Hematopoietic multipotent progenitor cell treated with erythropoietin and hydrocortisone succinate and interleukin-3 and kit ligand, for 17 days (in vitro differentiated cells): Measurements from ENCODE around the gene CCNJ.
A peak's percentile ranks its signal among the peaks of the same experiment; 100 is the strongest.

ENCODE experiments used
- DNase-seq: peaks from one replicate; pipeline ENCODE4 v3.0.0-alpha.2; 2015; ENCODE audit warnings: low spot score

CCNJ gene

DNA sequence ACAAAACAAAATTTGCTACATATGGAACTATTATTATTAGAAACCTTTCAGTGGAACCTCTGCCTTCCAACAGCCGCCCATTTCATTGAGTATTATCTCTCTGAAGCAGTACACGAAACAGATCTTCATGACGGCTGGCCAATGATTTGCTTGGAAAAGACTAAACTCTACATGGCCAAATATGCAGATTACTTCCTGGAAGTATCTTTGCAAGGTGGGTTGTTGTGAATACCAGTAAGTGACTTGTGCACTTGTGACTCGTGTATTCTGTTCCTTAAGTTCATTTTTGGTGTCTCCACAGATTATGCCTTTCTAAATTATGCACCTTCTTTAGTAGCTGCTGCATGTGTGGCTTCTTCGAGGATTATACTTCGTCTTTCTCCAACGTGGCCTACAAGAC is 13.4 kb downstream of the CCNJ start:
- no peak for DNase-seq

DNA sequence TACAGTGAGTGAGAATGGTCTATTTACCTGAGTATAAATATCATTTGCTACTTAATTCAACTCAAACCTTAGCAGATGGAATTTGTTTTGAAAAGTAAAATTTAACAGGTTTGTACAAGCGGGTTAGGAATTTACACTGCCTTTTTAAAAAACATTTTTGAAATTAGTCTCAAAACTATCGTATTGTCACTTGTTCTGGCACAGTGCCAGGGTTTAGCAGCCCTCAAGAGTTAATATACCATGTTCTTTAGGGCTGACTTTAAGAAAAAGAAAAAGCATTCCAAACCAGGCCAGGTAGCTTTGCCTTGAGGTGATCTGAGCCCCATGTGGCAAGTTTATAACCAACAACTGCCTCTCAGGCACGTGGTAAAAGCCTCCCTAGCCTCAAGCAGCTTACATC is 17.8 kb downstream of the CCNJ start:
- DNase-seq, result no peak

DNA sequence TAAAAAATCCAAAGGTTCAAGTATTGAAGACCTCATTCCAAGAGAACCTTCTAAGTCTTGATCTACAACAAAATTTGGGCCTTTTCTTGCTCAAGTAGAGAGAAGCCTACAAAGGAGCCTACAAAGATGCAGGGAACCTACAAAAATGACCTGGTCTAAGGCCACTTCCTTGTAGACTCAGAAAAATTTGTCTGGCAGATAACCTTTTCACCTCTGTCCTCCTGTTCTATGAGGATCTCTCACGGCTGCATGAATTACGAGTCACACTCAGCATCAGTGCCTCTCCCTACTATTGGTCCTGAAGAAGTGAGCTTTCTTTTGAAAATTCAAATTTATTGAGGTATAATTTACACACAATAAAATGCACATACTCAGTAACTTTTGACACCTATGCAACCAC is 29.3 kb downstream of the CCNJ start:
- no peak for DNase-seq

DNA sequence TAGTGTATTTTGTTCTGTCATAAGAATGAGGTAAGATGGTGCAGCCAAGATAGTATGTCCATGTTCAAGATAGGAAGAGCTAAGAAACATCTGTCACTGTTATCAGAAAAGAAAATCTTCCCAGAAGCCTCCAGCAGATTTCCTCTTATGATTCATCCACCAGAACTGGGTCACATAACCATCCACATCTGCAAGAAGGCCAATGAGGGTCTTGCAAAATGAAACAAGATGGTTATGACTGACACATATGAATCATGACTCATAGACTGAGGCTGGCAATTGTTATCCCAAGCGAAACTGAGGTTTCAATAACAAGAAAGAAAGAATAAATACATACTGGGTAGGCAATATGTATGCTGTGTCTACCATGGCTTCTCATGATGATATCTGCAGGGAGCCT is 30.3 kb downstream of the CCNJ start:
- no peak for DNase-seq

DNA sequence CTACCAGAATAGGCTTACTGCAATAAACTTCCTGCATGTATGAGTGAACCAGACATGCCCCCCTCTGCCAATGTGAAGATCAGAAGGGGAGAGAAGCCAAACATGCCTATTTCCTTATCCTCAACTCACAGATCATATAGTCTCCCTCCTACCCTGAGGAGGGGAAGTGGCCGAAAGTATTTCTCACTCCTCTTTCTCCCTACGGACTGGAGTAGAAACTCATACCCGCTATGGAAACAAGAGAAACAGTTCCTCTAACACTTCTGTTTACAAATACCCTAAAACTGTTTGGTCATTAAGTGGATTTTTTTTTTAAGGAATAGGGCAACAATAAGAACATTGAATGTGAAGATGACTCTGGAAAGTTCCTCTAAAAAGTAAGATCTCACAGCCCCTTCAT is 31.4 kb downstream of the CCNJ start:
- DNase-seq, result no peak

DNA sequence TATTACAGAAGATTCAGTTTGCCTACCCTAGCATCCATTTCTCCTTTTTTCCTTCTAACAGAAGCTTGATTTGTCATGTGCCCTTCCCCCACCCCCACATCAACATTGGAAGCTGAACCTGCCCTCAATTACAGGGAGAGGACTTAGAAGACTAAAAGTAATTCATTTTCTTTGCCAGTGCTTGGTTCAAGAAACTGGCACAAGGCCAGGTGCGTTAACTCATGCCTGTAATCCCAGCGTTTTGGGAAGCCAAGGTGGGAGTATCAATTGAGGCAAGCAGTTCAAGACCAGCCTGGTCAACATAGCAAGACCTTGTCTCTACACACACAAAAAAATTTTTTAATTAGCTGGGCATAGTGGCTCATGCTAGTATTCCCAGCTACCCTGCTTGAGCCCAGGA is 32.6 kb downstream of the CCNJ start:
- DNase-seq, result no peak

DNA sequence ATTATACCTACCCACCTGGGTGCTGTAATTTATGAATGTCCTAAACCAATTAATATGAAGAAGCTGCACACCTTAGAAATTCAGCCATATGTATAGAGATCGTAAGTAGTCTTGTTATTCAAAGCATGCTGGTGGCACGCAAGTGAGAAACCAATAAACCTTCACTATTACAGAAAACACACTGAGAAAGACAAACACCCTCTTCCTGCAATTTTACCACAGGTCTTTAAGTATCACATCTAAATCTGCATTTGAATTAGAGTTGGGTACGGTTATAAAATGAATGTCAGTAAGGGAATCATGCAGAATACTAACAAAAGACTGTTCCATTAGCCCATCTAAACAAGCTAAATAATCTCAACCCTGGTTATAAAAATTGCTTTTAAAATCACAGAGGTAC is 33.8 kb downstream of the CCNJ start:
- DNase-seq, result no peak

DNA sequence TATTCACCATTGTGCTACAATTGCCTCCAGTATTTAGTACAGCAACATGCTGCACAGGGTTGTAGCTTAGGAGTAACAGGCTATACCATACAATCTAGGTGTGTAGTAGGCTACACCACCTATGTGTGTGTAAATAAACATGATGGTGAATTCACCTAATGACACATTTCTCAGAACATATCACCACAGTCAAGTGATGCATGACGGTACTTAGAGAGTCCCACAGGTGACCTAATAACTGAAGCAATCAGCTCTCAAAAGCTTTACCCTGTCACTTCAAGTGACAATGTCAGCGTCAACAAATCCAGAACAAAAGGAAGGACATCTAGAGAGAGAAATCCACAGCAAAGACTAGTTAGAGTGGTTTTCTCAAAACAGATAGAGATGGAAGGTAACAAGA is 38.8 kb downstream of the CCNJ start:
- DNase-seq, result no peak

DNA sequence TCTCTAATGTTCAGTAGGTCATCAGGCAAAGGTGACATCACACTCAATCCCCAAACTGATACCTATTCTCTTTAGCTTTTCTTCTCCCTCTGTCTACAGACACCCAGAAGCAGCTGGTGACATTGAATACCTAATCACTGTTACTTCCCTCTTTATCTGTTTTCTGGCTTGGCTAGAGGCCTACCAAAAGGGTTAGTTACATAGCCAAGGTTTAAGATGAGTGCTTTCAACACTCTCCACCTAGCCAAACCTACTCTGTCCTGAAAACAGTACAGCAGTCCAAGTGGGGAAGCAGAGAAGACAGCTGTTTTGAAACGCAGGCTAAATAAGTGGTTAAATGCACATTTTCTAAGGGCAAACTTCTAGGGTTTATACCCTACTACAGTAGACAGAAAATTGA is 39.4 kb downstream of the CCNJ start:
- DNase-seq, result no peak

DNA sequence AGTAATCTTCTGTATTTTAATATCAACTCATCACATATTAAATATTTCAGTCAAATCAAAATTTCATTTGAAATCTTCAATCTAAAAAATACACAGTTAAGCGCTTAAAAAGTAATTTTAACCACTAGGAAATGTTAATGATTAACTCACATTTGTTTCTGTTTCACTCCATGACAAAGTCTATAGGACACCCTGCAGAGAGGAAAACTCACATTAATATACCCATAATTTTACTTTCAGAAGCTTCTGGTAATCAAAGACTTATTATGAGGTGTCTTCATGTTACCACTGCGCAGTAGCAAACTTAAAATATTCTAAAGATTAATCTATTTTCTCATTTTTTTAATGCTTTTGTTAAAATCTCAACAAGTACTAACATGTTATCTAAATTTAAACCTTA is 45.7 kb downstream of the CCNJ start:
- DNase-seq, result no peak

DNA sequence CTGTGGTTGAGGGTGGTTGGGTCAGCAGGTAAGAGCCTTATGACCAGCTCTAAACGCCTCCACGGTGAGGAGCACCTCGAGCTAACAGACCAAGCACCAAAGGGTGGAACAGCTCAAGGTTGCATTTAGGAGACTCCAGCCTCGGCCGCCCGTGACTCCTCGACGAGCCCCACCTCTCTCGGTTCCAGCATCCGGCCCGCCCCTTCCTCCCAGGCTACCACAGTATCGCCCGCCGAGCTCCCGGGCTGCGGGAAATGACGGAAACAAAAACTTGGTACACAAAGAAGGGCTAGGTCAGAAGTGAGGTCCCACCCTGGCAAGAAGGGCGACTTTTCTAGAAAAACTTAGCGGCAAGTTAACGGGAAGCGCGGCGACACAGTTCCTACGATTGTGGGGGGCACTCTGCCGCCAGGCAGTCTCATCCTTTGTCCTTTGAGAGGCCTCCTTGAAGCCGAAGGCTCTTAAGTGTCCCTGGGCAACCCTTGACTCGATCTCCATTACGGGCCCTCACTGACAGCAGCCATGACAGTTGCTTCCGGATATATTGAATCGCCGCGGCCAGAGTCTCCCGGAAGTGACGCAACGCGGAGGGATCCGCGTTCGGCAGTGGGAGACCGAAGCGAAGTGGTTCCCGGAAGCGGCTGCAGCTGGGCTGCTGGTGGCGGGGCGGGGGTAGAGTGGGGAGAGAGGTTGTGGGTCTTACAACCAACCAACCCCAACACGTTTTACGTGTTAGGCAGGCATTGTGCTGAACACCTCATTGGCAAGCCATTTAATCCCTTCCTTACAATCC is 46.5 kb downstream of the CCNJ start:
- DNase-seq, result peak; percentile 85

DNA sequence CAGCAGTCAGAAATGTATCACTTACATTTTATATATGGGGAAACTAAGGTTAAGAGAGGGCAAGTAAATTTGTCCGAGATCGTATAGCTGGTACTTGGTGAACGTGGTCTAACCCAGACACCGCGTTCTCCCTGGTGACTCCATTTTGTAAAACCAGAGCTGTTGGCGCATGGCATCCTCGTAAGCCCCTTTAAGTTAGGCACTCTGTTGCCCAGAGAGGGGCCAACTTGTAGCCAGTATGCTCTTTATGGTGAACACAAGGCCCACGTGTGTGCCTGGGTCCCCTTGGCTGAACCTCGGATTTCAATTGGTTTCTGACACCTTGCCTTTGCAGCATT is 47.0 kb downstream of the CCNJ start:
- no peak for DNase-seq

DNA sequence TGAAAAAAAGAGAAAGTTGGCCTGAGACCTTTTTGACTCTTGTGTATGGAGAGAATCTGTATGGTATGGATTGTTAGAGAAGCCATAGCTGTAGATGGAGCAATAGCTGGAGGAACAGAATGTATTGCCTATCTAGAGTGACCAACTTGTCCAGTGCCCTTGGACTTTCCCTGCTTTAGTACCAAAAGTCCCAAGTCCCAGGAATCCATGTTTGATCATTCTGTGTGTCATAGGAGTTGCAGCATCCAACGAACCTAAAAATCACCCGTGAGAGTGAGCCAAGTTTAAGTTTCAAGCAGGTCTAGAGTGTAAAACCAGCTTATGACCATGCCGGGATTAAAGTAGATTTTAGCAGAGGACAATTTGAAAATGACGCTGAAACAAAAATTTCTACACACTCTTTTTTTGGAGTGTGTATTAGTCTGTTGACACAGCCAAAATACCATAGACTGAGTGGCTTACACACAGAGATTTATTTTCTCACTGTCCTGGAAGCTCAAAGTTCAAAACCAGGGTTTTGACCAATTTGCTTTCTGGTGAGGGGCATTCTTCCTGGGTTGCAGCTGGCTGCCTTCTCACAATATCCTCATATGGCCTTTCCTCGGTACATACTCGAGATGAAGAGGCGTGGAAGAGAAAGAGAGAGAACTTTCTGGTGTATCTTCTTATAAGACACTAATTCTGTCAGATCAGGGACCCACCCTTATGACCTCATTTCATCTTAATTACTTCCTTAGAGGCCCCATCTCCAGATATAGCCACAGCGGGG is 49.8 kb downstream of the CCNJ start:
- DNase-seq, result no peak

DNA sequence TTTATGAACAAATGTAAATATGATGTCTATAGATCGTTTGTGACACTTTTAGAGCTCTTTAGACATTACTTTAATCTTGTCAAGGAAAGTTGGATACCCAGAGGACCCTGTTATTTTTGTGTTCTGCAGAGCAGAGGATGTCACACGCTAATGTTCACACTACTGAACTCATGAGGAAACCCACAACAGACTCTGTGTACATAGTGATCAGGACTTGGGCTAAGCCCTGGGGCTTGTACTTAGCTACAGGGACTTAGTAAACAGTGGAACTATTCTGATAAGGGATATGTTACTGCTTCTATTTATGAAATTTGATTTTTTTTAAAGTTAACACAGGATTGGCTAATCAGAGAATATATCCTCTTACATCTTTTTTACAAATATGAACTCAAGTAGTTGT is 50.6 kb downstream of the CCNJ start:
- DNase-seq, result no peak

DNA sequence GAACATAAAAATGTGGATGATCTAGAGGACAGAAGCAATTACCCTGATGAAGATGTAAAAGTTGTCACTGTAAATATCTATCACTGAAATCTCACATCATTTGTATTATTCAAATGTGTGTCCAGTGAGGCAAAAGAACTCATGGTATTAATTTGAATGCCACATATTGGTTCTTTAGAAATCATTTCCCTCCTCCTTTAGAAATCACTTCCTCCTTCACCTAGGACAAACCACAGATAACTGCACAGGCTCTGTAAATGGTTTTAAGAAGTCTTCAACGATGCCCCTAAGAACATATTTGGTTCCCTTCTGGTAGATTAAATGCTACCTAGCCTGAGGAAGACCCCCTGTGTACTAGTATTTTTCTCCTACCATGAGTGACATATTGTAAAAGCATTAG is 53.6 kb downstream of the CCNJ start:
- no peak for DNase-seq

DNA sequence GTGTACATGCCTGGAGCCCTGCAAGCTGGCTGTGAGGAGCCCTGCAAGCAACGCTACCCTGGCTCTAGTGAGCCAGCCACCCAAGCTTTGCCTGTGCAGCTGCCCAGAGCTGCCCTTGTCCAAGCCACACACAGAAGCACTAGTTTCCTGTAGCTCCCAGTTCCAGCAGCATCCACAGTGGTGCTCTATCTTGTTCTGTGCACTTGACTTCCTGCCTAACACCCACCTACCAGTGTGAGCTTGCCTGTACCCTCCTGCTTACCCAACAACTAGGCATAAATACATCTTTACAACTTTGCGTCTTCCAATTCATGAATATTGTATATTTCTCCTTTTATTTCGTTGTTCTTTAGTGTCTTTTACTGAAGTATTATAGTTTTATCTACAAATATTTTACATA is 54.5 kb downstream of the CCNJ start:
- DNase-seq, result no peak

DNA sequence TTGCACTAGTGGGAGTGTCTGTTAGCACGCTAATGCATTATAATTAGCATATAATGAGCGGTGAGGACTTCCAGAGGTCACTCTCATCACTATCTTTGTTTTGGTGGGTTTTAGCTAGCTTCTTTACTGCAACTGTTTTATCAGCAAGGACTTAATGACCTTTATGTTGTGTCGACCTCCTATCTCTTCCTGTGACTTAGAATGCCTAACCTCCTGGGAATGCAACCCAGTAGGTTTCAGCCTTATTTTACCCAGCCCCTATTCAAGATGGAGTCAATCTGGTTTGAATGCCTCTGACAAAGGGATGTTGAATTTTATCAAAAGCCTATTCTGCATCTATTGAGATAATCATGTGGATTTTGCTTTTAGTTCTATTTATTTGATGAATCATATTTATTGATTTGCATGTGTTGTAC is 64.2 kb downstream of the CCNJ start:
- no peak for DNase-seq
